HepG2 (cell line): ENCODE measurements around the gene CALD1. TPM values are rescaled to one million over a fixed set of nuclear protein-coding genes. Genes with fewer than 3 reads are reported as not detected.

Experiments used
- ATF4 ChIP-seq, 2 experiments: fragments of 450-650 bp in 1 of 2; sonication (generic) in 1 of 2; formaldehyde crosslinking; IDR thresholded peaks; 2 replicates each; pipeline versions ENCODE4 v1.5.0 to v1.8.0; 2020 to 2022; ENCODE audit warnings: mild to moderate bottlenecking in 1 of 2, missing genetic modification reagents in 1 of 2
- ATF7 ChIP-seq, 2 experiments: fragments of 450-650 bp in 1 of 2; sonication (generic) in 1 of 2; formaldehyde crosslinking in 1 of 2; IDR thresholded peaks; 2 replicates each; pipeline versions ENCODE4 v1.4.0 to v1.6.1; 2016 to 2020; ENCODE audit warnings: antibody characterized with exemption in 1 of 2, mild to moderate bottlenecking in 1 of 2, missing genetic modification reagents in 1 of 2
- NCOA2 ChIP-seq: sonication (generic); formaldehyde crosslinking; IDR thresholded peaks from 2 replicates; pipeline ENCODE4 v1.8.0; 2022; ENCODE audit warnings: inconsistent platforms
- SUZ12 ChIP-seq: fragments of 150-350 bp; IDR thresholded peaks from 2 replicates; pipeline ENCODE4 v1.6.1; 2014; ENCODE audit warnings: low read depth, low read length
- ZEB1 ChIP-seq: IDR thresholded peaks from 2 replicates; pipeline ENCODE4 v1.6.1; 2012; ENCODE audit warnings: mild to moderate bottlenecking, low read depth, inconsistent platforms; ENCODE audit not compliant: insufficient replicate concordance
- ZNF350 ChIP-seq: sonication (generic); formaldehyde crosslinking; IDR thresholded peaks from 2 replicates; pipeline ENCODE4 v1.4.0; 2020; ENCODE audit warnings: mild to moderate bottlenecking, low read depth, missing genetic modification reagents, borderline replicate concordance
- ZNF496 ChIP-seq: sonication (generic); formaldehyde crosslinking; IDR thresholded peaks from 2 replicates; pipeline ENCODE4 v1.8.1; 2023; ENCODE audit warnings: mild to moderate bottlenecking, moderate library complexity, missing genetic modification reagents; ENCODE audit not compliant: insufficient replicate concordance
- ZNF781 ChIP-seq: sonication (generic); formaldehyde crosslinking; IDR thresholded peaks from 2 replicates; pipeline ENCODE4 v1.5.1; 2020; ENCODE audit warnings: borderline replicate concordance, mild to moderate bottlenecking, missing genetic modification reagents; ENCODE audit errors: not compliant biosample characterization
- polyA plus RNA-seq, 8 experiments: library from polyadenylated mRNA; depleted of rRNA in 3 of 8; stranded (reverse) in 7 of 8; unstranded in 1 of 8; fragments of >200 nt; fragmentation: Illumina TruSeq in 4 of 8; extraction: Trizol in 4 of 8; gene quantifications; 2 replicates each; pipeline versions ENCODE4 v1.2.1 to v1.2.3, GENCODE V29; 2011 to 2016; ENCODE audit warnings: low read depth in 4 of 8, missing spikeins in 1 of 8, mixed read lengths in 1 of 8; ENCODE audit not compliant: insufficient read depth in 1 of 8
- total RNA-seq, 5 experiments: library from RNA; depleted of rRNA; stranded (reverse); fragments of >200 nt; fragmentation: Illumina TruSeq; extraction: Trizol; gene quantifications; 2 replicates each; pipeline ENCODE4 v1.2.3, GENCODE V29; 2016; ENCODE audit warnings: low read depth in 1 of 5
- TF ChIP-seq, protein P1 (sequence below): sonication (generic); formaldehyde crosslinking; IDR thresholded peaks from 2 replicates; pipeline ENCODE4 v1.4.0; 2020; ENCODE audit warnings: mild to moderate bottlenecking, missing genetic modification reagents
- TF ChIP-seq, protein P2 (sequence below): IDR thresholded peaks from 2 replicates; pipeline ENCODE4 v1.6.1; 2018; ENCODE audit warnings: missing genetic modification reagents, mild to moderate bottlenecking, missing compliant biosample characterization
- TF ChIP-seq, protein P3 (sequence below): sonication (generic); formaldehyde crosslinking; IDR thresholded peaks from 2 replicates; pipeline ENCODE4 v1.4.0; 2020; ENCODE audit warnings: missing genetic modification reagents; ENCODE audit errors: not compliant biosample characterization

CALD1 gene
- total and polyA plus RNA-seq, 2 of the 13 experiments (the other 11 are each of a cell fraction or from before 2014, with no cell fraction given): 53.0 to 112 TPM

GRCh38 chr7:134732728-134733127 is 46.7 kb upstream of the CALD1 start (continued):
- TF ChIP-seq, protein P1, sequence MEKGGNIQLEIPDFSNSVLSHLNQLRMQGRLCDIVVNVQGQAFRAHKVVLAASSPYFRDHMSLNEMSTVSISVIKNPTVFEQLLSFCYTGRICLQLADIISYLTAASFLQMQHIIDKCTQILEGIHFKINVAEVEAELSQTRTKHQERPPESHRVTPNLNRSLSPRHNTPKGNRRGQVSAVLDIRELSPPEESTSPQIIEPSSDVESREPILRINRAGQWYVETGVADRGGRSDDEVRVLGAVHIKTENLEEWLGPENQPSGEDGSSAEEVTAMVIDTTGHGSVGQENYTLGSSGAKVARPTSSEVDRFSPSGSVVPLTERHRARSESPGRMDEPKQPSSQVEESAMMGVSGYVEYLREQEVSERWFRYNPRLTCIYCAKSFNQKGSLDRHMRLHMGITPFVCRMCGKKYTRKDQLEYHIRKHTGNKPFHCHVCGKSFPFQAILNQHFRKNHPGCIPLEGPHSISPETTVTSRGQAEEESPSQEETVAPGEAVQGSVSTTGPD: no peak
- TF ChIP-seq ZNF496 (no peak), ZEB1 (no peak), NCOA2 (CRISPR knock-in tag) (no peak), ATF7 (IDR thresholded peaks at IDR 0.05) (no peak), ATF7 (CRISPR knock-in tag; IDR thresholded peaks at IDR 0.05) (no peak), ZNF350 (CRISPR knock-in tag) (no peak), ZNF781 (CRISPR knock-in tag) (no peak), ATF4 (CRISPR knock-in tag; IDR thresholded peaks at IDR 0.05) (no peak), SUZ12 (no peak)
- TF ChIP-seq, protein P2, sequence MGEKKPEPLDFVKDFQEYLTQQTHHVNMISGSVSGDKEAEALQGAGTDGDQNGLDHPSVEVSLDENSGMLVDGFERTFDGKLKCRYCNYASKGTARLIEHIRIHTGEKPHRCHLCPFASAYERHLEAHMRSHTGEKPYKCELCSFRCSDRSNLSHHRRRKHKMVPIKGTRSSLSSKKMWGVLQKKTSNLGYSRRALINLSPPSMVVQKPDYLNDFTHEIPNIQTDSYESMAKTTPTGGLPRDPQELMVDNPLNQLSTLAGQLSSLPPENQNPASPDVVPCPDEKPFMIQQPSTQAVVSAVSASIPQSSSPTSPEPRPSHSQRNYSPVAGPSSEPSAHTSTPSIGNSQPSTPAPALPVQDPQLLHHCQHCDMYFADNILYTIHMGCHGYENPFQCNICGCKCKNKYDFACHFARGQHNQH (CRISPR knock-in tag): no peak
- TF ChIP-seq, protein P3, sequence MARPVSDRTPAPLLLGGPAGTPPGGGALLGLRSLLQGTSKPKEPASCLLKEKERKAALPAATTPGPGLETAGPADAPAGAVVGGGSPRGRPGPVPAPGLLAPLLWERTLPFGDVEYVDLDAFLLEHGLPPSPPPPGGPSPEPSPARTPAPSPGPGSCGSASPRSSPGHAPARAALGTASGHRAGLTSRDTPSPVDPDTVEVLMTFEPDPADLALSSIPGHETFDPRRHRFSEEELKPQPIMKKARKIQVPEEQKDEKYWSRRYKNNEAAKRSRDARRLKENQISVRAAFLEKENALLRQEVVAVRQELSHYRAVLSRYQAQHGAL: no peak
- TF ChIP-seq, all 625 proteins: peak for 0
